HG03439 (cell line): ENCODE measurements around the gene ADGRB3.

Source experiments
- ATAC-seq: cut with Tn5 transposase; IDR thresholded peaks from one replicate; pipeline ENCODE4 v1.9.1; 2021; ENCODE audit warnings: mild to moderate bottlenecking, moderate library complexity; ENCODE audit not compliant: unreplicated experiment

Gene ADGRB3

GRCh38 chr6:69018906-69019305 is 383.8 kb downstream of the ADGRB3 start:
- ATAC-seq, result no peak

DNA sequence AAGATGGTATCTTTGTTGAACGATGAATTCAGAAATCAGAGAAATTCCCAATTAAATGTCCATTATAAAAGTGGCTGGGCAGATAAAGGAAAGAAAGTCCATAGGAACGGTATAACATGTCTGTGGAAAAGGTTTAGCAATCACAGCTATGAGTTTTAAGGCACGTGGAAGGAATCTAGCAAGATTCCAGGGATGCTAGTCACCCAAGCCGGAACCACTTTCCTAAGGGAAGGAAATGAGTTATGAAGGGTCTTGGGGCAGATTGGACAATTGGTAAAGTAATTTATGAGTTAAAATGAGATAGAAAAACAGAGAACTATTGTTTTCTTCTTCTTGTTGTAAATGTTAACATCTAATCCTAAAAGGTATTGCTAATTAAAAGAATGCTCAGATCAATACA is 384.8 kb downstream of the ADGRB3 start:
- ATAC-seq, result no peak

- ATAC-seq, result no peak
Observed at GRCh38 chr6:69022993-69023392, 387.9 kb downstream of the ADGRB3 start.

DNA sequence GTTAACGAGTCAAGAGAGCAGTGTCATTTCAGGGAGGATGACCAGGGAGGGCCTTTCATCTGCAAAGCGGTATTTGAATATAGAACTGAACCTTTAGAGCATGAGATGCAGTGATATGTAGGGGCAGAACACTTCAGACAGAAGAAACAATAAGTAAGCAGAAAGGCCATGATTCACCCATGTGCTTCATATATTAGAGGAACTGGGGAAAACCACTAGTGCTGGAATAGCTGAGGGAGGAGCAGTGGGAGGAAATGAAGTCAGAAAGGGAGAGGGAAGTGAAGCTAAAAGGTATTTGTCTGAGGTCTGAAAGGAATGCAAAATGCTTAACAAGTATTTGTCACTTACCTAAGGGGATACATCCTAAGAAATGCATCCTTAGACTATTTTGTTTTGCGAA is 391.2 kb downstream of the ADGRB3 start:
- ATAC-seq, result no peak

DNA sequence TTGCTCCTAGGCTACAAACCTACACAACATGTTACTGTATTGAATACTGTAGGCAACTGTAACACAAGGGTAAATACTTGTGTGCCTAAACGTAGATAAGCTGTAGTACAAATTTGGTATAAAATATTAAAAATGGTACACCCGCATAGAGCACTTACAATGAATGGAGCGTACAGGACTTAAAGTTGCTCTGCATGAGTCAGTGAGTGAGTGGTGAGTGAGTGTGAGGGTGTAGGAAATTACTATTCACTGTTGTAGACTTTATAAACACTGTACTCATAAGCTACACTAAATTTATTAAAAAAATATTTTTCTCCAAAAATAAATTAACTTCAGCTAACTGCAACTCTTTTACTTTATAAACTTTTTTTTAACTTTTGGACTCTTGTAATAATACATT is 391.6 kb downstream of the ADGRB3 start:
- no peak for ATAC-seq

GRCh38 chr6:69027861-69028260 is 392.8 kb downstream of the ADGRB3 start:
- no peak for ATAC-seq

DNA sequence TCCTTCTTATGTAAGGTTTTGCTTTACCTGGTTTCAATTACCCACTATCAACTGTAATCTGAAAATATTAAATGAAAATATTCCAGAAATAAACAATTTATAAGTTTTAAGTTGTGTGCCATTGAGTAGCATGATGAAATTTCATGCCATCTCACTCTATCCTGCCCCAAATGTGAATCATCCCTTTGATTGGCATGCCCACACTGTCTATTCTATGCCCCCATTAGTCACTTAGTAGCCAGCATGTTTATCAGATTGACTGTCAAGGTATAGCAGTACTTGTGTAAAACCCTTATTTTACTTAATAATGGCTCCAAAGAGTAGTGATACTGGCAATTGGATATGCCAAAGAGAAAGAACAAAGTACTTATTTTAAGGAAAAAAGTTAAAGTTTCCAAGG is 403.8 kb downstream of the ADGRB3 start:
- no peak for ATAC-seq

DNA sequence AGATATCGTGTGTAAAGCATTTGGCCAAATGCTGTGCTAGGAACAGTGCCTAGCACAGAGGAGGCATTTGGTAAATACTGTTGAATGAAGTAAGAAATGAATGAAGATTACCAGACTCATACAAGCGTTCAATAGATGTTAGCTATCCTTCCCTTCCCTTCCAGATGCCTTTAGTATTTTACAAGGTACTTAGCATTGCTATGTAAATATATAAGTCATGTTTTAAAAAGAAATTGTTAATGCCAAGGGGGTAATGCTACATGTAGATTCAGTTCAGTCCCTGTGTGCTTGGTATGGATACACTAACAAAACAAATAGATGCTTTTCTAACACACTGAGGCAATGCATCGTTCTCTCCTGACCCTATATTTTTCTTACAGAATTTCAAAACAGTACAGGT is 407.2 kb downstream of the ADGRB3 start:
- no peak for ATAC-seq

DNA sequence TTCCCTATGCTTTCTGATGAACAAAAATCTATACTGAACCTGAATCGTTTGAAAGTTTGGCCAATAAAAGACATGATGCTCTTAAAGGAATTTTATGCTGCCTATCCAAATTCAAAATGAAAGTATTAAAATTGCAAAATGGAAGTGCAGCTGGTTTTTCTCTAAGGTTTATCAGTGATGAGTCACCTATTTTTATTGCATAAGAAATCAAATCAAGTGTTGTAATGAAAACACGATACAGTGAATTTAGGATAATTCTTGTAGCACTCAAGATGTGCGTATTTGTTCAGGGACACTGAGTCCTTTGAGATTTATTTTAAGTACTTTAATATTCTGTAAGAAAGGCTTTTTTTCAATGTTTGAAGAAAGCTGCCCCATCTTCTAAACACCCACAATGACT is 409.5 kb downstream of the ADGRB3 start:
- ATAC-seq, result no peak

- no peak for ATAC-seq
Observed at GRCh38 chr6:69059413-69059812, 424.3 kb downstream of the ADGRB3 start.

DNA sequence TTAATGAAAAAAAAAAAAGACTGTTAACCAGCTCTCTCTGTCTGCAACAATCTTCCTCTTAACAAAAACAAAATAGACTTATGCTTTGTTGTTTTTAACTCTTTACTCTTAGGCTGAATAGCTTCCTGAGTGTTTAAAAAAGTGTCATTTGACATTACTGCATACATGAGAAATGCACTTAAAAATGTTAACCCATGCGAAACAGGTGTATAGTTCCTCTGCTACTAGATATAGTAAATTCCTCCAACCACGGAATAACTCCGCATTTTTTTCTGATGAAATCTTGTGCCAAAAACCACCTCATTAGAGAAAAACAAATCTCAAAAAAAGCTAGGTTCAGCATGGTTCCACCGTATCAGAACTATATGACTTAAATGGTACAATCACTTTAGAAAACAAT is 426.0 kb downstream of the ADGRB3 start:
- no peak for ATAC-seq

- no peak for ATAC-seq
Observed at GRCh38 chr6:69063401-69063800, 428.3 kb downstream of the ADGRB3 start.

- no peak for ATAC-seq
Observed at GRCh38 chr6:69064226-69064625, 429.1 kb downstream of the ADGRB3 start.

GRCh38 chr6:69069881-69070280 is 434.8 kb downstream of the ADGRB3 start:
- ATAC-seq, result no peak

- ATAC-seq, result no peak
Observed at GRCh38 chr6:69072796-69073195, 437.7 kb downstream of the ADGRB3 start.

DNA sequence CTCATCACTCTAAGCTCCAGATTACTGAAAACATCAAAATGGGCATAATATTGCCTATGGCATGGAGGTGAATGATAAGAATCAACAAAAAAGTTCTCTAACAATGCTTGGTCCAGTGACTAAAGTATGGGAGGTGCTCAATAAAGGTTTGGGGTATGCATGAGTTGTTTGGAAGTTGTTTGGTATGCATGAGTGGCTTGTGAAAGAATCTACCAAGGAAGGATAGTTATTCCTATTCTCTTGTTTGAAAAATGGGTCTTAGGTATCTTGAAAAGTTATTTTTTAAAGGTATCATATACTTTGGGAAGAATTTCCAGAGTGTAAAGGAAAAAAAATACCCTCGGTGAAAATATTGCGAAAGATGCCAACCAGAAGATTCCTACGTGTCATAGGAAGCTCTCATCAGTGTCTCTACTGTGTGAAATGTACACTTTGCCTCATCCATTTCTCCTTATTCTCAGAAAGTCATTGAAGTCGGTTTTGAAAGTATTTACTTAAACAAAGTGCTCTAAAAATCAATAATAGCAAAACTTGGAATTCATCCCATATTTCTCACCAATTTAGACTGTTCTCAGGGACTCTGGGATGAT is 449.8 kb downstream of the ADGRB3 start:
- ATAC-seq, result no peak

GRCh38 chr6:69086689-69087088 is 451.6 kb downstream of the ADGRB3 start:
- ATAC-seq, result no peak

DNA sequence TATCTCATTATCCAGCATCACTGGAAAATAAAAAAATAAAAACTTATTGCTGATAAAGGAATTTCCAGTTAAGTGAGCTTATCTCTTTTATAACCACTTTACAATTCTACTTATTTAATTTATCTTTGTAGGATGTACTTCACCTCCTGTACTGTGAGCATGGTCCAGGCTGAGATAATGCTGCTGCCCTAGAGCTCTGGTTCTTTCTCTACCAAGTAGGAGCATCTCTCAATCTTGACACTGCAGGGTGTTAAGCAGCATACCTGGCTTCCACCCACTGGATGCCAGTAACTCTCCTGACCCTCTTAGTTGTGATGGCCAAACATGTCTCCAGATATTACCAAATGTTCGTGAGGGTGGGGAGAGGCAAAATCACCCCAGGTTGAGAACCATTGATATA is 454.5 kb downstream of the ADGRB3 start:
- no peak for ATAC-seq

DNA sequence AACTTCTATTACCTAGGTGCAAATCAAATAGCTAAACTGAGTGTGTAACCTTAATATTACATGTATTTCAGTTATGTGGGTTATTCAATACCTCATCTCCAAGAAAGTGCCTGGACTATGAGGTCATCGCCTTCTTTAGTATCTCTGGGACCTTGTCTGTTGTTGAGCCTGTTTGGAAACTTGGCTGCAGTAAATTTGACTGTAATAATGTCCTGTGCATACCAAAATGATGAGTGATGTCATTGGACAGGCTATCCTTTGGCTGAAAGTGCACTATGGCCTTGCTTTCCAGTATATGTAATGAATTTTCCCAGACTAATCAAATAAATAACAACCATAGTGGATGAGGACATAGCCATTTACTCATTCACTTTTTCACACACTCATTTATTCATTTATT is 455.1 kb downstream of the ADGRB3 start:
- ATAC-seq, result no peak

DNA sequence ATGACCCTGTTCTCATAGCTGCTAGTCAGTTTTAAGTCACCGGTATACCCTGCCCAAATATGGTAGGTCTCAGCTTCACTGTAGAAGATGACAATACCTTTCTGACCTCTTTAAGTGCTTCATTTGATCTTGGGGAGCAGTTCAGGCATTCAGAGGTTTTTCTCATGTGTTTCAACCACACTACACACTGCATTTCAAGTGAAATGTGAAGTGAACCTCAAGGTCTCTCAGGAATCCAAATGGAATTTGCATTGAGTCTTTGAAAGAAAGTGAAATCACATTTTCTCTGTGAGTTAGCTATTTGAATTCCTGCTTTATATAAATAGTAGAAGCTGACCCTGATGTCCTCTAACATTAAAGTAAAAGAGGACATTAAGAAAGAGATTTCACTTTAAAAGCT is 461.6 kb downstream of the ADGRB3 start:
- ATAC-seq, result no peak

- ATAC-seq, result no peak
Observed at GRCh38 chr6:69097948-69098347, 462.9 kb downstream of the ADGRB3 start.

- no peak for ATAC-seq
Observed at GRCh38 chr6:69098910-69099309, 463.8 kb downstream of the ADGRB3 start.

- no peak for ATAC-seq
Observed at GRCh38 chr6:69100772-69101171, 465.7 kb downstream of the ADGRB3 start.

GRCh38 chr6:69102416-69102815 is 467.3 kb downstream of the ADGRB3 start:
- no peak for ATAC-seq
